T-helper 1 cell treated with Interleukin-12 subunit alpha and Interleukin-12 subunit beta and Interleukin-4 antibody, amounts not matched to agents 30 μg/mL and 1 μg/mL, for 36 hours (primary cell): ENCODE results near the gene KLC4.

Experiments
- H3K27ac Mint-ChIP-seq: one replicate; pipeline ENCODE4 v1.8.0; 2021; ENCODE audit warnings: mild to moderate bottlenecking, mixed read lengths
- H3K27me3 Mint-ChIP-seq: one replicate; pipeline ENCODE4 v1.8.0; 2021; ENCODE audit warnings: low read depth, mixed read lengths
- H3K36me3 Mint-ChIP-seq: one replicate; pipeline ENCODE4 v1.8.0; 2021; ENCODE audit warnings: low read depth, mixed read lengths
- H3K4me1 Mint-ChIP-seq: one replicate; pipeline ENCODE4 v1.8.0; 2021; ENCODE audit warnings: low read depth, mixed read lengths
- H3K4me3 Mint-ChIP-seq: one replicate; pipeline ENCODE4 v1.8.0; 2021; ENCODE audit warnings: mild to moderate bottlenecking, moderate library complexity, mixed read lengths
- H3K9me3 Mint-ChIP-seq: one replicate; pipeline ENCODE4 v1.8.0; 2021; ENCODE audit warnings: mixed read lengths

The KLC4 gene

GRCh38 chr6:43089874-43090558, 30.6 kb downstream of the KLC4 start:
- H3K27me3 Mint-ChIP-seq: no peaks in the 10 kb centered on the region
- peaks cover 14% of the 10 kb centered on the region for H3K4me1 Mint-ChIP-seq
- no peaks in the 10 kb centered on the region for H3K36me3 Mint-ChIP-seq
- no peak overlapping the region for H3K27ac Mint-ChIP-seq
- H3K9me3 Mint-ChIP-seq: no peaks in the 10 kb centered on the region
- H3K4me3 Mint-ChIP-seq: no peak overlapping the region

DNA sequence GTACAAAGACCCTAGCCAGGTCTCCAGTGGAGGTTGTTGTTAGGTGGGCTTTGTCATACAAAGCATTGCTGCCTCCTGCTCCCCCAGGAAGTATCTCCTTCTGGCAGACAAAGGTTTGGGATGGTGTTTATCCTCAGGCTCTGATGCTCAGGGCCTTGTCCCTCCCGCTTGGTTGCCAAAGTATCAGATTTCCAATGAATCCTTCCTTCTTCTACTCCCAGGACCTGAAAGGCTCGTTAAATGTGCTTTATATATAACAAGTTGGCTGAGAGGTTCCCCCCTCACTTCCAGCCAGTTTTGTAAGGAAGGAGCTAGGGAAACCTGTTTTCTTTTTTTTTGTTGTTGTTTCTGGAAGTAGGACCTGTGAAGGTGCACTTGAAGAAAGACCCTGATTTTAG, 31.1 kb downstream of the KLC4 start:
- no peaks in the 10 kb centered on the region for H3K36me3 Mint-ChIP-seq
- no peak overlapping the region for H3K4me3 Mint-ChIP-seq
- no peaks in the 10 kb centered on the region for H3K9me3 Mint-ChIP-seq
- H3K4me1 Mint-ChIP-seq: peaks cover 14% of the 10 kb centered on the region
- no peak overlapping the region for H3K27ac Mint-ChIP-seq
- no peaks in the 10 kb centered on the region for H3K27me3 Mint-ChIP-seq

- Mint-ChIP-seq H3K36me3 (no peaks in the 10 kb centered on the region), H3K27ac (no peak overlapping the region), H3K27me3 (no peaks in the 10 kb centered on the region), H3K4me1 (peaks cover 12% of the 10 kb centered on the region), H3K4me3 (no peak overlapping the region), H3K9me3 (no peaks in the 10 kb centered on the region)
Observed at GRCh38 chr6:43091020-43091419, 31.6 kb downstream of the KLC4 start.

DNA sequence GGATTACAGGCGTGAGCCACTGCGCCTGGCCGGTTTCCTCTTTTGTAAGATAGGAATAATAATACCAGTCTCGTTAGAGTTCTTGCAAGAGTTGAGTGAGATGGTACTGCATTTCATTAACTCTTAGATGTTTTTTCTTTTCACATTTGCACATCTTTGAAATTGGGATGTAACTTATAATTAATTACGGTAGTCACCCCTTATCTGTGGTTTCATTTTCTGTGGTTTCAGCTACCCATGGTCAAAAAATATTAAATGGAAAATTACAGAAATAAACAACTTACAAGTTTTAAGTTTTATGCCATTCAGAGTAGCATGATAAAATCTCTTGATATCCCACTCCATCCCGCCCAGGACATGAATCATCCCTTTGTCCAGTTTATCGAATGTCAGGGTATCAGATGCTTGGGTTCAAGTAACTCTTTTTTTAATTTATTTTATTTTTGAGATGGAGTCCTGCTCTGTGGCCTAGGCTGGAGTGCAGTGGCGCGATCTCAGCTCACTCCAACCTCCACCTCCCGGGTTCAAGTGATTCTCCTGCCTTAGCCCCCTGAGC, 32.1 kb downstream of the KLC4 start:
- Mint-ChIP-seq H3K4me3 (no peak overlapping the region), H3K27me3 (no peaks in the 10 kb centered on the region), H3K27ac (no peak overlapping the region), H3K9me3 (no peaks in the 10 kb centered on the region), H3K36me3 (no peaks in the 10 kb centered on the region), H3K4me1 (peaks cover 11% of the 10 kb centered on the region)

- Mint-ChIP-seq H3K4me1 (peaks cover 11% of the 10 kb centered on the region), H3K36me3 (no peaks in the 10 kb centered on the region), H3K9me3 (no peaks in the 10 kb centered on the region), H3K27me3 (no peaks in the 10 kb centered on the region), H3K4me3 (no peak overlapping the region), H3K27ac (peak overlapping the region; percentile 8)
Observed at GRCh38 chr6:43092635-43093034, 33.2 kb downstream of the KLC4 start.

DNA sequence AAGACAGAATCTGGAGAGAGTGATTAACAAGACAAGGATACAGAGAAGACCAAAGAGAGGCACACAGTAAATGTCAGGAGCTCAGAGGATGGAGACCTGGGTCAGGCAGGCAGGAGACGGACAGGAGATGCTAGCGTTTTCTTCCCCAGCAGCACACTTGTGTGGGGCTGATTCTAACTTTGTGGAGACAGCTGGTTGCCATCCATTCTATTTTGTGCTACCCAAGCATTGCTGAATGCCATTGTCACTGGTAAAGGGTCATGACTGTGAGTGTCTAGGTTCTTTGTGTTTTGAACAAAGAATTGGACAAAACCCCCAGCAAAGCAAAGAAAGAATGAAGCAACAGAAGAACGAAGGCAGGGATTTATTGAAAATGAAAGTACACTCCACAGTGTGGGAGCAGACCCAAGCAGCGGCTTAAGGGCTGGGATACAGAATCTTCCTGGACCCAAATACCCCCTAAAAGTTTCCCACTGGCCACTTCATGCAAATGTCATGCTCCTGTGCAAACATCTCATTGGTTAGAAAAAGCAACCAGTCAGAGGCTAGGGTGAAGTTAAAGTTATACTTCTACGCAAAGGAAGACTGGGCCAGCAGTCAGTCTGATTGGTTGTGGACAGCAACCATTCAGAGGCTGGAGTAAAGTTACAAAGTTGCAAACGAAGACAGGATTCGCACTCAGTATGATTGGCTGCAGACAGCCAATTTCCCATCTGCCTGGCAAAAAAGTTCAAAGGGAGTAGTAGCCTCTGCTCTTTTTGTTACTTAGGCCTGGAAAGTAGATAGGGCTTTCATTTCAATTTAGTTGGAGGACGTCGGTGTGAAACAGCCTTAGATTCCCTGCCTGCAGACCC, 34.2 kb downstream of the KLC4 start:
- Mint-ChIP-seq H3K4me1 (peaks cover 11% of the 10 kb centered on the region), H3K27me3 (peaks cover 7% of the 10 kb centered on the region), H3K27ac (no peak overlapping the region), H3K9me3 (no peaks in the 10 kb centered on the region), H3K4me3 (peak overlapping the region; percentile 19), H3K36me3 (no peaks in the 10 kb centered on the region)

- Mint-ChIP-seq H3K36me3 (no peaks in the 10 kb centered on the region), H3K27me3 (peaks cover 11% of the 10 kb centered on the region), H3K4me3 (no peak overlapping the region), H3K9me3 (no peaks in the 10 kb centered on the region), H3K27ac (no peak overlapping the region), H3K4me1 (peaks cover 11% of the 10 kb centered on the region)
Observed at GRCh38 chr6:43095939-43096338, 36.5 kb downstream of the KLC4 start.

DNA sequence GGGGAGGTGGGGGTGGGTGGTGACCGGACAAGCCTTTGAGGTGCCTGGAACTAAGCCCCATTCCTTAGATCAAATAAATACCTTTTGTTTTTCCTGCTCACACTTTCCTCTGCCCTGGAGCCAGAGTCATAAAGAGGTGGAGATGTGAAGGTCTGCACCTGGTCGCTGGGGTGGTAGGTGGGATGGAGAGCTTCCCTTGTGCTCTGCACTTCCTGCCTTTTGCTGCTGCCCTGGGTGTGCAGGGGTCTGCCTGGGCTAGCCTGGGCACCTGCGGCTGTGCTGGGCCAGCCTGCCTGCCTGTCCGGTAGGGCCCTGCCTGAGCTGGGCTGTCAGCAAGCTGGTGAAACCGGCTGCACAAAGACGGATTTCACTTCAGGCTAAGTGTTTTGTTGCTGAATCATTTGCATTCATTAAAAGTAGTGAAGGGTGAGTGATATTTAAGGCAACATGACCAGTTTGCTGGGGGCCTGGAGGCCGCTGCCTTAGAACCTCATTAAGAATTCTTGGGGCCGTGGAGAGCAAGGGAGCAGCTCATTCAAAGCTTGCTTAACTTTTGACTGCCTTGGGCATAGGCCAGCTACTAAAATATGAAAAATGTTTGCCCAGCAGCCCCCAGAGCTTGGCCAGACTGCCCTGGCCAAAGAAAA, 37.1 kb downstream of the KLC4 start:
- no peak overlapping the region for H3K27ac Mint-ChIP-seq
- no peaks in the 10 kb centered on the region for H3K9me3 Mint-ChIP-seq
- H3K4me3 Mint-ChIP-seq: no peak overlapping the region

DNA sequence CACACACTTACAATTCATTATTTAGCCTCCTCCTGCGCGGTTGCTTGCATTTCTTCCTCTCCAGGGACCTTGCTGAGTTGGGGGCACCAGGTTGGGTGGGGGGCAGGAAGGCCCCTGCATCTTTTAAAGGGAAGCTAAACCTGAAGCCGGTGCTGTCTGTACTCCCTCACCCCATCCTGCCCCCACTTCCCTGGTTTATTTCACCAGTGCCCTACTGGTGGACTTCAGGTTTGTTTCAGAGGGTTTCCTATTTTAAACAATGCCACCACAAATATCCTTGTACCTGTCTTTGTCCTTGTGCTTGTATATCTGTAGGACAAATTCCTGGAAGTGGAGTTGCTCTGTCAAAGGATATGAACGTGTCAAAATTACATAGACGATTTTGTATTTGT, 37.7 kb downstream of the KLC4 start:
- no peaks in the 10 kb centered on the region for H3K36me3 Mint-ChIP-seq
- peaks cover 11% of the 10 kb centered on the region for H3K4me1 Mint-ChIP-seq
- no peak overlapping the region for H3K27ac Mint-ChIP-seq
- H3K4me3 Mint-ChIP-seq: no peak overlapping the region
- no peaks in the 10 kb centered on the region for H3K9me3 Mint-ChIP-seq
- peaks cover 11% of the 10 kb centered on the region for H3K27me3 Mint-ChIP-seq

More for the DNA sequence above, 37.1 kb downstream of the KLC4 start:
- Mint-ChIP-seq H3K4me1 (peaks cover 11% of the 10 kb centered on the region), H3K36me3 (no peaks in the 10 kb centered on the region), H3K27me3 (peaks cover 11% of the 10 kb centered on the region)

GRCh38 chr6:43097502-43097901, 38.1 kb downstream of the KLC4 start:
- Mint-ChIP-seq H3K36me3 (no peaks in the 10 kb centered on the region), H3K9me3 (no peaks in the 10 kb centered on the region), H3K27me3 (peaks cover 11% of the 10 kb centered on the region), H3K4me1 (peaks cover 11% of the 10 kb centered on the region), H3K27ac (no peak overlapping the region), H3K4me3 (no peak overlapping the region)

GRCh38 chr6:43101497-43101896, 42.1 kb downstream of the KLC4 start:
- Mint-ChIP-seq H3K4me3 (no peak overlapping the region), H3K27me3 (peaks cover 11% of the 10 kb centered on the region), H3K9me3 (no peaks in the 10 kb centered on the region), H3K36me3 (no peaks in the 10 kb centered on the region), H3K4me1 (no peaks in the 10 kb centered on the region), H3K27ac (no peak overlapping the region)

DNA sequence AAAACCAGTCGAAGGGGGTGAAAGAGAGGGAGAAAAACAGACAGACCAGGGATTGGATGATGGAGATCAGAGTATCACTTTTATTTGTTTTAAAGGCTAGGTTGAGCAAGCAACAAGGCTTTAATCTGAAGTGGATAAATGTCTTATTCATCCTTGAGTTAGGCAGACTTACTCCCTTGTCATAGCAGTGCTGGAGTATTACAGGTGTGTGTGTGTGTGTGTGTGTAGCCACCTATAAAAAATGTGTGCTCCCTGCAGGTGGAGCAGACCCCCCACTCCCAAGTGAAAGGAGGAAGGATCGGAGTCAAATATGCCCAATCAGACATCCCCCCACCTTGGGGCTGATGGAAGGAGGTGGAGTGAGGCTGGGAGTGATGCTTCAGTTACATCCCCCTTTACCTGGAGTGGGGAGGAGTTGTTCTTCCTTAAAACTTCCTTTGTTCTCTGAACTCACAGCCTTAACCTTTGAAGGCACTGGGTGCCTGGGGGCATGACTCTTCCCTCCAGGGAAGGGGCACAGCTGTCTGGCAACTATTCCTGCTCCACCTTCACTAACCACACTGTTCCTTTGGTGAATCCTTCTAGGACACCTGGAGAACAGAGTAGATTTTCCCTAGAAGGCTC, 43.9 kb downstream of the KLC4 start:
- no peaks in the 10 kb centered on the region for H3K4me1 Mint-ChIP-seq
- H3K4me3 Mint-ChIP-seq: no peak overlapping the region
- H3K27me3 Mint-ChIP-seq: peaks cover 4% of the 10 kb centered on the region
- H3K9me3 Mint-ChIP-seq: no peaks in the 10 kb centered on the region
- no peaks in the 10 kb centered on the region for H3K36me3 Mint-ChIP-seq
- no peak overlapping the region for H3K27ac Mint-ChIP-seq

DNA sequence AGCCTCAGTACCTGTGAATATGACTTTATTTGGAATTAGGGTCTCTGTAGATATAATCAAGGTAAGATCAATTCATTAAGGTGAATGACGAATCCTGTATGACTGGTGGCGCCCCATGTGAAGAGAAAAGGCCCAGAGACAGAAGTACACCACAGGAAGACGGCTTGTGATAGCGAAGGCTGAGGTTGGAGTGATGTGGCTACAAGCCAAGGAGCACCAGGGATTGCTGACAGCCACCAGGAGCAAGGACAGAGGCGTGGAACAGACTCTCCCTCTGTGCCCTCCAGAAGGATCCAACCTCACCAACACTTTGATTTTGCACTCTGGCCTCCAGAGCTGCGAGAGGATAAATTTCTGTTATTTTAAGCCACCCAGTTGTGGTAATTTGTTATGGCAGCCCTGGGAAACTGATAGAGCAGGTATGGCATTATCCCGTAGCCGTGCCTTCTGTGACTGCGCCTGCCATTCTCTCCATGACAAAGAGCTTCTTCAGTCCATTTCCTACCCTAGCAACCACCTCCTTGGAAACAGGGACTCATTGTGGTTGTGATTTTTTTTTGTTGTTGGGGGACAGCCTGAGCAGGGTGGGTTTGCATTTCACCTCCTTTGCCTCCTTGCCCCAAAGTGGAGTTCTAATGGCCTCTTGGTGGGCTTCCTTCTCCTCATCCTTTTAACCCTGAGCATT, 46.2 kb downstream of the KLC4 start:
- Mint-ChIP-seq H3K27ac (no peak overlapping the region), H3K27me3 (peaks cover 2% of the 10 kb centered on the region), H3K9me3 (no peaks in the 10 kb centered on the region), H3K4me1 (no peaks in the 10 kb centered on the region), H3K4me3 (no peak overlapping the region), H3K36me3 (no peaks in the 10 kb centered on the region)
